ENCODE data around the gene CEP120.
"Not testable (repeated sequence)": the region's sequence is repeated elsewhere in the genome, so short reads cannot be mapped to it uniquely, and the experiment has no call there.

CEP120 gene

GRCh38 chr5:123438244-123438643 is 15.0 kb upstream of the CEP120 start:
- DNase-seq: no peak

GRCh38 chr5:123436201-123436600 is 13.0 kb upstream of the CEP120 start:
- no peak for DNase-seq

GRCh38 chr5:123434796-123435195 is 11.6 kb upstream of the CEP120 start:
- no peak for DNase-seq

DNA sequence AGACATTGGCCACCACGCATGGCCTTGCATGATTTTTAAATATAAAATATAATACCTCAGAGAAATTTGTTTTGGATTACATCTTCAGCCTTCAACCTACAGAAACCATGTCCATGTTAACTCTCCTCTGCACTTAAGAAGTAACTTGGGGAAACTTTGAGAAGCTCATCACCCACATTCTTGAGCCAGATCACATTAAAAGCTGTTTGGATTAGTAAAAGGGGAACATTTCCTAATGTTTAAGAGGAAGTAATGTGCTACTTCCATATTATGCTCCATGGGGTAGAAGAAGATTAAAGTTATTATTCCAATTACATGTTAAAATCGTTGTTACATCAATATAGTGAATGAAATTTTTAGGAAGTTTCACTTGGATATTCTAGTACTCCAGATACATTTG is 10.4 kb upstream of the CEP120 start:
- peak; percentile 60 to 89 for DNase-seq

- DNase-seq: not testable (repeated sequence)
Observed at GRCh38 chr5:123430441-123430840, 7.2 kb upstream of the CEP120 start.

DNA sequence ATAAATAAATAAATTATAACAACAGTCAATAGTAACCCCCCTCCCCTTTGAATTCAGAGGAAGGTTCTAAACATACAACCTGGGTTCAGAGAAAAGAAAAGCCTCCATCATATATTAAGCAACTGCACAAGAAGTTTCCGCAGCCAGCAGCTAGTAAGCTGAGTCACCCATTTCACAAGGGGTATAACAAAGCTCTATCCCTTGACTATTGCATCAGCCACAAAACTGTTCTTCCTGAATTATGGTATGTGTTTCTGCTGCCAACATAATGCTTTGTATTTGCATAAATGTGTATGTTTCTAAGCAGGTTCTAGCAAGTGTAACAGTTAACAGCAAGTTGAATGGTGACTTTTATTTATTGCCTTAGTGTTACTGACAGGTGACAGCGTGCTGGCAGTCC is 6.8 kb upstream of the CEP120 start:
- peak; percentile 94 to 97 for DNase-seq

GRCh38 chr5:123429221-123429954 is 6.2 kb upstream of the CEP120 start:
- DNase-seq: peak; percentile 54 to 83

GRCh38 chr5:123428521-123429220 is 5.5 kb upstream of the CEP120 start:
- DNase-seq: no peak

DNA sequence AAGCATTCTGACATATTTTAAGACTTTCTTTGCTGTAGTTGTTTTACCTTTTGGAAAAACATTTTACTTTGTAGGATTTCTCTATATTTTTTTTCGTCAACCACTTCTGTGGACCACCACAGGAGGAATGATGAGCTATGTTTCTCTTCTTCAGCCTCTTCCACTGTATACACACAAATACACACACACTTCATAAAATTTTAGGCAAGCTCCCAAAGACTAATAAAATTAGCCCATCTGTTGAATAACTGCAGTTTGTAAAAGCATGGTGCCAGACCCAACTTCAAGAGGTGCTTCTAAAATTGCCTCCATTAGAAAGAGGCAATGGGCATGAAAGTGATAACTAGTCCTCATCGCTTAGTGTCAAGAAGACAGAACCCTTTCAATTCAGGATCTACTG is 4.1 kb upstream of the CEP120 start:
- DNase-seq: no peak

DNA sequence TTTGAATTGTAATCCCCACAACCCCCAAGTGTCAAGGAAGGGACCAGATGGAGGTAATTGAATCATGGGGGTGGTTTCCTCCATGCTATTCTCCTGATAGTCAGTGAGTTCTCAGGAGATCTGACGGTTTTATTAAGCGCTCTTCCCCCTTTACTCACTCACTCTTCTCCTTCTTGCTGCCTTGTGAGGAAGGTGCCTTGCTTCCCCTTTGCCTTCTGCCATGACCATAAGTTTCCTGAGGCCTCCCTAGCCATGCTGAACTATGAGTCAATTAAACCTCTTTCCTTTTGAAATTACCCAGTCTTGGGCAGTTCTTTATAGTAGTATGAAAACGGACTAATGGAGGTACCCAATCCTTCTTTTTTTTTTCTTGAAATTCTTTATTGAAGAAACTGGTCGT is 2.2 kb upstream of the CEP120 start:
- DNase-seq: peak; percentile 39 to 48

DNA sequence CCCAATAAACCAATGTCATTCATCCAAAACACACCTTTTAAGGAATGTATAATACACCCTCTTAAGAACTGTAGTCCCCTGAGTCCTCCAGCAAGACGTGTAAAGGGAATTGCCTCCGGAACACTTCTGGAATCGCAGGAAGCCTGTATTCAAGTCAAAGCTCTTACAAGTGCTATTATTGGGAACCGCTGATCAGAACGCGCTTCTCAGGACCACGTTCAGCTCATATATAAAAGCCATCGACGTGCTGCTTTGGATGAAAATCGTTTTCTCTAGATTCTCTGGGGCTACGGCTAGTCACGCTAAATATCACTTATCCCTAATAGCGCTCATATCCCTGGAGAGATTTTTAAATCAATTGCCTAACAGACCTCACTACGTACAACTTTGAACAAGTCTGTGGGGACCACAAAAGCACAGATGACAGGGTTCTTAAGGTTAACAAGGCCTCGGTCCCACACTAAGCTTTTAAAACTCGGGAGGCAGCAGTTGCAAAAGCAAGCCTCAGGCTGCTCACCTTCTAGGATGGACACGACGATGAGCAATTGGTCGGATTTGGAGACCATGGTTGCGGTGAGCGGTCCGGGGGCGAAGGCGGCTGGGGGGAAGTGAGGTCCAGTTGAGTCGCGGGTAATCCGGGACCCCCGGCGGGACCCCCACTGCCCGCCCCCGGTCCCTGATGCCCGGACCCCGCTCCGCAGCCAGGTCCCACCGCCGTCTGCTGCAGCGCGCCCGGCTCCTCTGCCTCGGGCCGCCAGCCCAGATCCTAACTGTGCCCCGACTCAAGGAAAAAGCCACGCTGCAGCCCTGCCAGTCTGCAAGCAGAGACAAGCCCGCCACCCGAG is 548 bp downstream of the CEP120 start:
- peak in 1 of 2 donors; percentile 29 for DNase-seq

DNA sequence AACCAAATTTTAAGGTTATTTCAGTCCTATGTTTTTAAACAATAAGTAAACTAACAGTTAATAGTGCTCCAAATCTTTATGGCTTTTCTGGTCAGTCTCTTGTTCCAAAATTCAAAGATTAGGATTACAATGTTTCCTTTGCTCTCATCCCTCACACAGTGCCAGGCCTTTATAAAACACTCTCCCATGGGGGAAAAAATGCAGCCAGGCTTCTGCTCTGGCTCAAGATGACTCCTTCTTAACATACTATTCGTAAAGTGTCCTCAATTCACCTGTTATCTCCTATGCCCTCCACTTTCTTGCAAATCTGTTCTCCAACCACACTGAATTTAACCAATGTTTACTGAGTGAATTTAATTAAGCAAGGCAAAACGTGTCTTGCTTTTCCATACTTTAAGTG is 1.4 kb downstream of the CEP120 start:
- DNase-seq: no peak

DNA sequence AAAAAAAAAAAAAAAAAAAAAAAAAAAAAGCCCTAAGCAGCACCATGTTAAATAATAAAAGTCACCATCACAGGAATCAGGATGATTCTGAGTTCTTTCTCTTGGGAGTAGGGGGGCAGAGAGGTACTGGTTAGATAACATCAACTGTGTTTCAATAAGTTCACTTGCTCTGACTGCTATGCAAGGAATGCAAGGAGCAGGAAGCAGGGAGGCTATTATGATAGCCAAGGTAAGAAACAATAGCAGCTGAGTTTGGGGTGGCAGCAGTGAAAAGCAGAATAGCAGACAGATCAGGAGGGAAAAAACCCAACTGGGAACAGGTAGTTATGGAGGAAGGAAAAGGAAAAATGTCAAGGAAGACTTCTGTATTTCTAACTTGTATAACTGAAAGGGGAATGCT is 8.2 kb downstream of the CEP120 start:
- DNase-seq: no peak

DNA sequence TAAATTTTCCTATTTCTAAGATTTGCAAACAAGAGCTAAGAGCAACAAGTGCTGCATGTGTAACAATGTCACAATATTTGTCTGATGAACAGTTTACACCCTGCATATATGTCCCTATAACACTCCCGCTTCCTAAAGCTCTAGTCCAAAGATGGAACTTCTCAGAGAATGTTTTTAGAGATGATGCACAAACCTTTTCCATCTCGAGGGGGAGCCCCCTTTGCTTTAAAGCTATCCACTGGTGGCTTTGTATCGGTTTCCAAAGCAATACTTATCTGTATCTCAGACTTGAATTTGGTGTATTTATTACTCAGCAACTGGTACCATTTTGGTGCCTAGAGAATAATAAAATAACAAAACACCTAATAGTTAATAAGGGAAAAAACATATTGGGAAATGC is 11.0 kb downstream of the CEP120 start:
- DNase-seq: no peak

- DNase-seq: not testable (repeated sequence)
Observed at GRCh38 chr5:123401999-123402398, 21.2 kb downstream of the CEP120 start.

- DNase-seq: no peak
Observed at GRCh38 chr5:123401320-123401719, 21.9 kb downstream of the CEP120 start.

DNA sequence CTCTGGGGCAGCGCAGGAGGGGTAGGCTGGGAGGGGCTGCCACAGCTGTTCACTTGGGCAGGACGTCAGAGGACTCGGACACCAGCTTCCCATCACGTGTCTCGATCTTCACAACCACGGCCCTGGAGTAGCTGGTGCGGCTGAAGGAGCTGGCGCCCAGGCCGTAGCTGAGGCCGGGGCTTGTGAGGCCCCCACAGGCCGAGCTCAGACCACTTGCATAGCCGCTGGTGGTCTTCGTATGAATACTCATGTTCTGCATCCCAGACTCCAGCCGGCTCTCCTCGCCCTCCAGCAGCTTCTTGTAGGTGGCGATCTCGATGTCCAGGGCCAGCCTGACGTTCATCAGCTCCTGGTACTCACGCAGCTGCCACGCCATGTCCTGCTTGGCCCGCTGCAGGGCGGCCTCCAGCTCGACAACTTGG is 22.3 kb downstream of the CEP120 start:
- not testable (repeated sequence) for DNase-seq

GRCh38 chr5:123398058-123398733 is 25.0 kb downstream of the CEP120 start:
- DNase-seq: no peak

DNA sequence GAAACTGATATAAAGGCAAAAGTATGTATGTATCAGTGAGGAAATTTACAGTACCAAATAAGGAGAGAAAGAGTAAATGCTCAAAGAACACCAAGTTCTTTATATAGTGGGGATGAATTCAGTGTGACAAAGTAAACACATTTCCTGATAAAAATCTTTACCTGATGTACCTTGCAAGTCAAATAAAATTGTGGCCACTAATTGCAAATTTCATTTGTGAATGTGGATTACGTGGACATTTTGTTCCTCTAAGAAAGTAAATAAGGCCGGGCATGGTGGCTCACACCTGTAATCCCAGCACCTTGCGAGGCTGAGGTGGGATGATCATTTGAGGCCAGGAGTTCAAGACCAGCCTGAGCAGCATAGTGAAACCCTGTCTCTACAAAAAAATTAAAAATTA is 25.7 kb downstream of the CEP120 start:
- DNase-seq: no peak

- DNase-seq: no peak
Observed at GRCh38 chr5:123391009-123391408, 32.2 kb downstream of the CEP120 start.

- DNase-seq: no peak
Observed at GRCh38 chr5:123389794-123390193, 33.4 kb downstream of the CEP120 start.

- no peak for DNase-seq
Observed at GRCh38 chr5:123387313-123387712, 35.9 kb downstream of the CEP120 start.

- peak; percentile 18 to 22 for DNase-seq
Observed at GRCh38 chr5:123382252-123382651, 41.0 kb downstream of the CEP120 start.

All from inflammatory macrophage treated with lipopolysaccharide for 1 hour (primary cell).